ENCODE data around the gene FGFR2.

The FGFR2 gene

DNA sequence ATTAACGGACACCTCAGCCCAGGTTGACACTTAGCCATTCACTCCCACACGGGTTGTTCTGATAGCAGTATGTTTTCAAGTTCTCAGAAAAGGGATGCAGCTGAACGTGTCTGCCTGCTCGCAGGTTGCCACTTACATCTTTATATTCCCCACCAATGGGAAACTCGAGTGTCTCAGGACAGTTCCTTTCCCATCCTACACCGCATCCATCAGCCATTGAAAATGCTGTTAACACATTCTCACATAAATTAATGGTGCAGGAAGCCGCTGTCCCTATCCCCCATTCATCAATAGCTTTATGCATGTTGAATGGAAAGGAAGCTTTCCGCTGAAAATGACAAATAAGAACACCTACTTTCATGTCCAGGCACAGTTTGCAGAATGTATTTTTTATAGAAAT is 1.7 kb upstream of the FGFR2 start:
- peaks cover 44% of the 10 kb centered on the region for H4K20me1 ChIP-seq
- peaks cover 71% of the 10 kb centered on the region for H3K27me3 ChIP-seq
- peaks cover 44% of the 10 kb centered on the region for H3K4me1 ChIP-seq
- no peak for TF ChIP-seq Cebpa-rat (IDR thresholded peaks at IDR 0.05)
- no peak overlapping the region for H3K27ac ChIP-seq
- H3K4me3 ChIP-seq: 0 out of 2 replicates have a peak overlapping the region, but pooled peaks have one; percentile 5
- H3K9me3 ChIP-seq: no peaks in the 10 kb centered on the region
- peak overlapping the region; percentile 78 for H3K4me2 ChIP-seq
- no peak overlapping the region for H3K9ac ChIP-seq
- no peaks in the 10 kb centered on the region for H3K36me3 ChIP-seq

DNA sequence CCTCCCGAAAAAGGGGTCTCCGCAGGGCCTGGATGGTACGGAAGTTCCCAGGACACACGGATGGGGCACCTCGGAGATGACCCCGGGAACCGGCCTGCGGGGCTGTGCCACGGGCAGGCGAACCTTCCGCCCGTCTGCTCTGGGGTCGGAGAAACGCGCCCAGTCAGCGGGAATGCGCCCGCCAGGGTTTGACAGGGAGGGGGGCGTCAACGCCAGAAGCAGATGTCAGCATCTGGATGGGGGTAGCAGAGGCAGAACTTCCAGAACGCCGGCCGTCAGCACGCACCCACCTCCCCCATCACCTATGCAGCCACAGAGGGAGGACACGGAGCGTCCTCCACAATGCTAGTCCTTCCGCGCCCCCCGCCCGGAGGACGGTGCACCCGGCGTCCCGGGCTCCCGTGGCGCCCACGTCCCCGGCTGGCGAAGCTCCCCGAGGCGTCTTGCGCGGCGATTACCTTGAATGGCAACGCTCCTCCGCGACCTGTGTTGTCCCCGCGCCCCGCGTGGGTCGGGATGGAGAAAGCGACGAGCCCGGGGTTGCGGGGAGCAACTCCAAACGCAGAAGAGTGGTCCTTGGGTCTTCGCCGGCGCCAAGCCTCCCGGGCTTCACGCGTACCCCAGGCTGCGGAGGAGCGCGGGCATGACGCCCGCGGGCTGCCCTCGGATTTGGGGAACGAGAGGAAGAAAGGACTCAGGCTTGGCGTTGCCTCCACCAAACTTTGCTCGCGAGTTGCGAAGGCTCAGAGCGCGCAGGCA is 561 bp downstream of the FGFR2 start:
- Histone ChIP-seq H3K9me3 (no peaks in the 10 kb centered on the region), H3K9ac (peak overlapping the region; percentile 47; the same call in 1 of the 2 replicates), H3K4me2 (peak overlapping the region; percentile 99), H3K4me1 (peaks cover 44% of the 10 kb centered on the region), H4K20me1 (peaks cover 44% of the 10 kb centered on the region), H3K27ac (no peak overlapping the region), H3K4me3 (peak overlapping the region; percentile 73), H3K27me3 (peaks cover 86% of the 10 kb centered on the region), H3K36me3 (no peaks in the 10 kb centered on the region)
- TF ChIP-seq Cebpa-rat (IDR thresholded peaks at IDR 0.05): no peak

DNA sequence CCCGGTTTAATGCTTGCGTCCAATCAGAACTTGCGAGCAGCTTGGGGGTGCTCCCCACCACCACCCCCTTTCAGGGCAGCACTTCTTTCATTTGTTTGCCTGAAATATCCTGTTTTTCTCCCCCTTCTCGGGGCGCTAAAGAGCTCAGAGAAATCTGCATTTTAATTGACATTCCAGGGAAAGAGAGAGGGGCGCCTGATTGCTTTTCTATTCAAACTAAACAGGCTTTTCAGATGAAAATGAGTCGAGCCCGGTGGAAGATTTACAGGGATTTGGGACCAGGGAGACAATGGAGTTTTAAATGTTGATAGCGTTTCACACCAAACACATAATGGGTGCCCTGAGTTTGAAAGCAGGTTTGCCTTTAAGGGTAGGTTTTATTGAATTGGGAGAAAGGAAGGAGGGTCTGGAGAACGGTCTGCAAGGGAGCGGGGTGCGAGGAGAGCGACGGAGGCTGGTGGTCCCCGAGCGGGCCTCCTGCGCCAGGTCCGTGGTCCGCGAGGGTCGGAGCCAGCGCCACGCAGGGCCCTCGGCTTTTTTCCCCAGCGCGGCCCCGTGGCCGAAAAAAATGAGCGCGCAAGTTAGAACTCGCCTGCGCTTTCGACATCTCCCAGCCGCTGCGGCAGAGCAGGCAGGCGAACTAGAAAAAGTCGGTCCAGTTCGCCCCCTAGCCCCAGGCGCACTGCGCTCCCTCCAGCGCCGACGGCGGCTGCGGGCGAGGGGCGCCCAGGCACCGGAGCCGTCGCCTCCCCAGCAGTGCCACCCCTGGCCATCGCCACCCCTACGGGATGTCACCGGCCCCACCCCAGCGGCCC is 1.3 kb downstream of the FGFR2 start:
- no peaks in the 10 kb centered on the region for H3K9me3 ChIP-seq
- peaks cover 44% of the 10 kb centered on the region for H3K4me1 ChIP-seq
- no peak overlapping the region for H3K9ac ChIP-seq
- peak overlapping the region; percentile 73 for H3K4me3 ChIP-seq
- H3K36me3 ChIP-seq: no peaks in the 10 kb centered on the region
- peak overlapping the region; percentile 99 for H3K4me2 ChIP-seq
- H3K27ac ChIP-seq: no peak overlapping the region
- no peak for TF ChIP-seq Cebpa-rat (IDR thresholded peaks at IDR 0.05)
- peaks cover 85% of the 10 kb centered on the region for H3K27me3 ChIP-seq
- H4K20me1 ChIP-seq: peaks cover 44% of the 10 kb centered on the region

GRCh38 chr10:121595806-121596688 is 2.2 kb downstream of the FGFR2 start:
- Histone ChIP-seq H3K36me3 (no peaks in the 10 kb centered on the region), H3K4me2 (no peak overlapping the region), H3K4me3 (no peak overlapping the region), H3K27me3 (peaks cover 76% of the 10 kb centered on the region), H4K20me1 (peaks cover 44% of the 10 kb centered on the region), H3K27ac (no peak overlapping the region), H3K9ac (no peak overlapping the region), H3K9me3 (no peaks in the 10 kb centered on the region), H3K4me1 (peaks cover 38% of the 10 kb centered on the region)
- TF ChIP-seq Cebpa-rat (IDR thresholded peaks at IDR 0.05): no peak

DNA sequence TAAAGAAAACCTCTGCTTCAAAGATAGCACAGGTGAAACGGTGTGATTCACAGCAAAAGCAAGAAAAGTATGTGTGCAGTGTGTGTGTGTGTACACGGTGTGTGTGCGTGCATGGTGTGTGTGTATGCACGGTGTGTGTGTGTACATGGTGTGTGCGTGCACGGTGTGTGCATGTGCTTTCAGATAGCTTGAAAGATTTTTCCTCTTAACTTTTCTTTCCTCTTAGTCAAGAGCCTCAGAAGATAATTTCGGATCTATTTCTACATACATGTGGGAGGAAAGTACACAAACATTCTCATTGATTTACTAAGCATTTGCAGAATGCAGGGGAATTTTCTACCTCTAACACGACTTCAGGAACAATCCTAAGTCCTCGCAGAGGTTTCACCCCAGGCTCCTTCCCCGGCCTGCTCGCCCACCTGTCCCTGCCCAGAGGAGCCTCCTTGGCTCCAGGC is 2.9 kb downstream of the FGFR2 start:
- Histone ChIP-seq H3K4me3 (no peak overlapping the region), H3K9ac (no peak overlapping the region), H3K27me3 (peaks cover 70% of the 10 kb centered on the region), H3K27ac (no peak overlapping the region), H3K9me3 (no peaks in the 10 kb centered on the region), H3K4me1 (peaks cover 32% of the 10 kb centered on the region), H4K20me1 (peaks cover 41% of the 10 kb centered on the region), H3K4me2 (no peak overlapping the region), H3K36me3 (no peaks in the 10 kb centered on the region)
- no peak for TF ChIP-seq Cebpa-rat (IDR thresholded peaks at IDR 0.05)

DNA sequence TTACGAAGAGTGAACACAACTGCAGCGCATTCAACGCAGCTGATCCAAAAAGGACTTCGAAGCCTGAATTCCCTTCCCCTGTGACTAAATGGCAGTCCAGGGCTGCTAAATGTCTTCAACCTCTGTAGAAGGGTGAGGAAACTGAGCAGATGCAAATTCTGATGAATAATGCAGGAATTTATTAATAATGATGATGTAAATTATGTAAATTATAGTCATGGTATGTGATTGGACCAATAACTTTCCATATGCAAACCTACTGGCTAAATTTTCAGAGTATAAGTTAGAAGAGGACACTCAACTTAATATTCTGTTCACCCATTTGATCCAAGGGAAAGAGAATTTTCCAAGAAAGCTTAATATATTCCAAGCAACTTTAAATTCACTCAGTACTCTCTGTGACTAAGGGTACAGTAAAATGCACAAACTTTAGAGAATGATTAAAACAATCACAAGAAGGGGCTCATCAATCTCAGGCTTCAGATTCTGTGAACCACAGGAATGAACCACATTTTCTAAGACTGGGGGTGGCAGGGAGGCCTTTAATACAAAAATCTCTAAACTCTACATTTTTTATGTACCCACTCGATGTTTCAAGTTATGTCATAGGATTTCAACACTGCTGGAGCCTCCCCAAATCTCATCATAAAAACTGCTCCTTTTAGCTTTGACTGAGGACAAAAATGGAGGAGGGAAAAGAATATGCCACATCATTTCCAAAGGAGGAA is 3.5 kb downstream of the FGFR2 start:
- no peak for TF ChIP-seq Cebpa-rat (IDR thresholded peaks at IDR 0.05)
- Histone ChIP-seq H3K27ac (no peak overlapping the region), H3K4me1 (peaks cover 26% of the 10 kb centered on the region), H3K4me3 (no peak overlapping the region), H4K20me1 (peaks cover 35% of the 10 kb centered on the region), H3K9ac (no peak overlapping the region), H3K4me2 (no peak overlapping the region), H3K27me3 (peaks cover 64% of the 10 kb centered on the region), H3K36me3 (no peaks in the 10 kb centered on the region), H3K9me3 (no peaks in the 10 kb centered on the region)

GRCh38 chr10:121594076-121594475 is 4.2 kb downstream of the FGFR2 start:
- Histone ChIP-seq H3K4me3 (no peak overlapping the region), H3K27me3 (peaks cover 57% of the 10 kb centered on the region), H4K20me1 (peaks cover 34% of the 10 kb centered on the region), H3K9ac (no peak overlapping the region), H3K4me2 (no peak overlapping the region), H3K36me3 (no peaks in the 10 kb centered on the region), H3K9me3 (no peaks in the 10 kb centered on the region), H3K4me1 (peaks cover 19% of the 10 kb centered on the region), H3K27ac (no peak overlapping the region)
- TF ChIP-seq Cebpa-rat (IDR thresholded peaks at IDR 0.05): no peak

DNA sequence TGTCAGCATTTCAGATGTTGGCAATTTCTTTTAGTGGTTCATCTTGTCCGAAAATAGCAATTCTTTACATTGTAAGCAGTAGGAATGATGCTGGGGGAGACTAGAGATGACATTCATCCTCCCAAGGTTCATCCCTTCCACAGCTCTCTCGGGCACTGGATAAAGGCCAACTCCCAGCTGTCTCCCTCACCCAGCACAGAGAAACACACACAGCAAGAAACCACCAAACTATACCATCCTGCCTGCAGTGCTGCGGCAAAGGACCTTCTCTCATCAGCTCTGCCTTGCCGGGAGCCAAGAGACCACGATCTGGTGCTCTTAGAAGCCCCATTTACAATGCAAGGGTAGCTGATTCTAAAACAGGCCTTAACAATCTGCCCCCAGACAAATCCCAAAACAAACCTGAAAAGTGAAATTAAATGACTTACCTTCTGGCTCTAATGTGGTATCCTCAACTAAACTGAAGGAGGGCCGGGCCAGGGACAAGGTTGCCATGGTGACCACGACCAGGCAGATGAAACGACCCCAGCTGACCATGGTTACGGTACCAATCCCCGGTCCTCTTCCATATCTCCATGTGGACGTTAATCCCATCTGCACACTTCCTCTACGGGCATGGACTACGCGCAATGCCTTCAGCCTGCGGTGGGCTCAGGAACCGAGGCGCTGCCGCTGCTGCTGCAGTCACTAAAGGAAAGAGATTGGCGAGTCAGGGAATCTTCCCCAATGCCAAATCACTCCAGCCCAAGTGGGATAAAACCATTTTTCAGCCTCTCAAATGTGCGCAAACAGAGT is 4.8 kb downstream of the FGFR2 start:
- H3K9me3 ChIP-seq: no peaks in the 10 kb centered on the region
- no peak overlapping the region for H3K4me2 ChIP-seq
- H3K4me3 ChIP-seq: no peak overlapping the region
- H3K27me3 ChIP-seq: peaks cover 51% of the 10 kb centered on the region
- H3K36me3 ChIP-seq: no peaks in the 10 kb centered on the region
- H4K20me1 ChIP-seq: peaks cover 29% of the 10 kb centered on the region
- no peak overlapping the region for H3K27ac ChIP-seq
- peaks cover 13% of the 10 kb centered on the region for H3K4me1 ChIP-seq
- no peak overlapping the region for H3K9ac ChIP-seq
- TF ChIP-seq Cebpa-rat (IDR thresholded peaks at IDR 0.05): no peak

All from BLaER1 (cell line).